Vagina (tissue), 2 donors: ENCODE results near the gene CD109. TPM values are rescaled to one million over a fixed set of nuclear protein-coding genes. Genes with fewer than 3 reads are reported as not detected.
"Not testable (repeated sequence)": the region's sequence is repeated elsewhere in the genome, so short reads cannot be mapped to it uniquely, and the experiment has no call there.

ENCODE experiments used
- DNase-seq, 2 donors: peaks; one replicate each; pipeline ENCODE4 v3.0.0-alpha.2; 2017; ENCODE audit errors: extremely low spot score in 2 of 2
- H3K27ac ChIP-seq: fragments of 200-600 bp; sonication (generic); one replicate; pipeline ENCODE4 v1.5.1; 2019
- H3K27me3 ChIP-seq: fragments of 200-600 bp; sonication (generic); one replicate; pipeline ENCODE4 v1.5.1; 2019
- H3K36me3 ChIP-seq, 2 donors: fragments of 200-600 bp; sonication (generic); one replicate each; pipeline ENCODE4 v1.5.1; 2017 to 2019
- H3K4me1 ChIP-seq: fragments of 200-600 bp; sonication (generic); one replicate; pipeline ENCODE4 v1.5.1; 2019
- H3K4me3 ChIP-seq, 2 donors: fragments of 200-600 bp; sonication (generic); 1 replicate in 1 of 2; 2 replicates in 1 of 2; pipeline ENCODE4 v1.5.1; 2016 to 2019
- H3K9me3 ChIP-seq: fragments of 200-600 bp; sonication (generic); one replicate; pipeline ENCODE4 v1.5.1; 2019
- POLR2A ChIP-seq, 2 donors: fragments of 450-650 bp; IDR thresholded peaks; one replicate each; pipeline ENCODE4 v1.6.1; 2017; ENCODE audit warnings: antibody characterized with exemption in 2 of 2, mild to moderate bottlenecking in 2 of 2, moderate library complexity in 2 of 2
- POLR2AphosphoS5 ChIP-seq, 2 donors: sonication (generic); formaldehyde crosslinking; IDR thresholded peaks; one replicate each; pipeline ENCODE4 v1.9.0; 2017; ENCODE audit warnings: antibody characterized with exemption in 2 of 2, mild to moderate bottlenecking in 2 of 2, low read depth in 1 of 2; ENCODE audit not compliant: insufficient read depth in 1 of 2
- intact Hi-C: fragments of 100-400 bp; cut with DNase I; formaldehyde crosslinking; loops from one replicate; pipeline ENCODE4 v1.15.1; 2023
- total RNA-seq: library from RNA; depleted of rRNA; stranded (reverse); fragments of >200 nt; gene quantifications from one replicate; pipeline ENCODE4 v1.2.3, GENCODE V29; 2016
- TF ChIP-seq, protein P1 (sequence below), 3 experiments: fragments of 450-650 bp in 2 of 3; fragments of 200-600 bp in 1 of 3; sonication (generic) in 1 of 3; IDR thresholded peaks; one replicate each; pipeline ENCODE4 v1.5.1; 2017 to 2019; ENCODE audit warnings: antibody characterized with exemption in 3 of 3, mild to moderate bottlenecking in 2 of 3, moderate library complexity in 2 of 3

CD109 gene
- total RNA-seq, 1 donor from 2014 or later: 29.0 TPM

DNA sequence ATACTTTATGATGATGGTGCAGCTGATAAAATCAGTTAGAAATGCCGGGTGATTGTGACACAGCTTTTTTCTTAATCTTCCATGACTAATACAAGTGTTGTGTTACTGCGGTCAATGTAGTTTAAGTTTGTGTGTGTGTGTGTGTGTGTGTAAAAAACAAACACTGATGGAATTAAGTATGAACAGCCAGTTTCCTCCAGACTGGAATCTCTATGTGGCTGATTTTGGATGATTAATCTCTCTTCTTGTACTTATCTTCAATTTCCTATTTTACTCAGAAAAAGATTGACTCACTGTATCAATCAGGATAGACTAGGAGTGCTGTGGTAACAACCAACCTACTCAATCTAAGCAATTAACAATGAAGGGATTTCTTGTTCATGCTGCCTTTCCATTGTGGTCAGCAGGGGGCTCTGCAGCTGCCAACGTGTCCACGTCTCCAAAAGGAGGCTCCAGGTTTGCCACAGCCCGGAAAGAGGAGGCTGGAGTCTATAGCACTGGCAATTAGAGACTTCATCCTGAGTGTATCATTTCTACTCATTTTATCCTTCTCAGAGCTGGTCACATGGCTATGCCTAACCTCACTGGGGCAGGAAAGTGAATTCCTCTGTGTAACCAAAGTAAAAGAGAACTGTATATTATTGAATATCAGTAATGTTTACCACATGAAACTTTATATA, 107.7 kb downstream of the CD109 start:
- H3K36me3 ChIP-seq: no peaks in the 10 kb centered on the region
- intact Hi-C loops: no loop called here
- no peak overlapping the region for H3K27ac ChIP-seq
- TF ChIP-seq POLR2AphosphoS5 (IDR thresholded peaks at IDR 0.05; ENCODE audit: insufficient read depth in 1 of 2, low read depth in 1 of 2): no peak
- TF ChIP-seq, protein P1, sequence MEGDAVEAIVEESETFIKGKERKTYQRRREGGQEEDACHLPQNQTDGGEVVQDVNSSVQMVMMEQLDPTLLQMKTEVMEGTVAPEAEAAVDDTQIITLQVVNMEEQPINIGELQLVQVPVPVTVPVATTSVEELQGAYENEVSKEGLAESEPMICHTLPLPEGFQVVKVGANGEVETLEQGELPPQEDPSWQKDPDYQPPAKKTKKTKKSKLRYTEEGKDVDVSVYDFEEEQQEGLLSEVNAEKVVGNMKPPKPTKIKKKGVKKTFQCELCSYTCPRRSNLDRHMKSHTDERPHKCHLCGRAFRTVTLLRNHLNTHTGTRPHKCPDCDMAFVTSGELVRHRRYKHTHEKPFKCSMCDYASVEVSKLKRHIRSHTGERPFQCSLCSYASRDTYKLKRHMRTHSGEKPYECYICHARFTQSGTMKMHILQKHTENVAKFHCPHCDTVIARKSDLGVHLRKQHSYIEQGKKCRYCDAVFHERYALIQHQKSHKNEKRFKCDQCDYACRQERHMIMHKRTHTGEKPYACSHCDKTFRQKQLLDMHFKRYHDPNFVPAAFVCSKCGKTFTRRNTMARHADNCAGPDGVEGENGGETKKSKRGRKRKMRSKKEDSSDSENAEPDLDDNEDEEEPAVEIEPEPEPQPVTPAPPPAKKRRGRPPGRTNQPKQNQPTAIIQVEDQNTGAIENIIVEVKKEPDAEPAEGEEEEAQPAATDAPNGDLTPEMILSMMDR (IDR thresholded peaks at IDR 0.05): no peak
- TF ChIP-seq POLR2A (IDR thresholded peaks at IDR 0.05): no peak
- DNase-seq: no peak
- no peaks in the 10 kb centered on the region for H3K27me3 ChIP-seq
- peaks cover 8% of the 10 kb centered on the region for H3K4me1 ChIP-seq
- H3K4me3 ChIP-seq: no peak overlapping the region
- H3K9me3 ChIP-seq: no peaks in the 10 kb centered on the region

DNA sequence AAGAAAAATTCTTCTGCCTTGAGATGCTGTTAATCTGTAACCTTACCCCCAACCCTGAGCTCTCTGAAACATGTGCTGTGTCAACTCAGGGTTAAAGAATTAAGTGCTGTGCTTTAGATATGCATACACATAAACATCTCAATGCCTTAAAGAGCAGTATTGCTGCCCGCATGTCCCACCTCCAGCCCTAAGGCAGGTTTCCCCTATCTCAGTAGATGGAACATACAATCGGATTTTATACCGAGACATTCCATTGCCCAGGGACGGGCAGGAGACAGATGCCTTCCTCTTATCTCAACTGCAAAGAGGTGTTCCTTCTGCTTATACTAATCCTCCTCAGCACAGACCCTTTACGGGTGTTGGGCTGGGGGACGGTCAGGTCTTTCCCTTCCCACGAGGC, 109.2 kb downstream of the CD109 start:
- not testable (repeated sequence) for H3K27ac ChIP-seq, H3K9me3 ChIP-seq, H3K4me1 ChIP-seq

DNA sequence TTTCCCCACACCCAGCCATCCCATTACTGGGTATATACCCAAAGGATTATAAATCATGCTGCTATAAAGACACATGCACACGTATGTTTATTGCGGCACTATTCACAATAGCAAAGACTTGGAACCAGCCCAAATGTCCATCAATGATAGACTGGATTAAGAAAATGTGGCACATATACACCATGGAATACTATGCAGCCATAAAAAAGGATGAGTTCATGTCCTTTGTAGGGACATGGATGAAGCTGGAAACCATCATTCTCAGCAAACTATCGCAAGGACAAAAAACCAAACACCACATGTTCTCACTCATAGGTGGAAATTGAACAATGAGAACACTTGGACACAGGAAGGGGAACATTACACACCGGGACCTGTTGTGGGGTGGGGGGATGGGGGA, 110.0 kb downstream of the CD109 start:
- H3K27ac ChIP-seq, H3K9me3 ChIP-seq, H3K4me3 ChIP-seq, H3K27me3 ChIP-seq, intact Hi-C loops, H3K36me3 ChIP-seq, DNase-seq, H3K4me1 ChIP-seq: not testable (repeated sequence)

More for the DNA sequence above, 109.2 kb downstream of the CD109 start:
- H3K4me3 ChIP-seq, intact Hi-C loops, H3K36me3 ChIP-seq, H3K27me3 ChIP-seq, DNase-seq: not testable (repeated sequence)

DNA sequence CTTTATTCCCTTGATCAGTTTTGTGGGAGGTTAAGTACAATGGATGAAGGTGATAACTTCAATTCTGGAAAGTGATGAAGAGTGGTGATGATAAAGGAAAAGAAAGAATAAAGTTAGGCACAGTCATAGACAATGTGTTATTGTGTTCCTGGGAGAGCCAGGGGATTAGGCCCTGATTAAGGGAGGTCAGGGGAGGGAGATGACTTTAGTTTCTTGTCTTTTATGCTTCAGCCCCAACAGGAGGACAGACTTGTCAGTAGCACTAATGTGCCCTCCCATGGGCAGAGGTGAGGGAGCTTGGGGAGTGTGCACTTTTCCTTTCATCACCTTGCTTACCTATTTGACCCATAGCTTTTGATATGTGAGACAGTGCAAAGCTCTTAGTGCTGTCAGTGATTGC, 115.7 kb downstream of the CD109 start:
- intact Hi-C loops: no loop called here
- H3K36me3 ChIP-seq: no peaks in the 10 kb centered on the region
- H3K27me3 ChIP-seq: no peaks in the 10 kb centered on the region
- H3K27ac ChIP-seq: no peak overlapping the region
- no peaks in the 10 kb centered on the region for H3K4me1 ChIP-seq
- TF ChIP-seq, protein P1 (IDR thresholded peaks at IDR 0.05): no peak
- TF ChIP-seq POLR2A (IDR thresholded peaks at IDR 0.05) (no peak), POLR2AphosphoS5 (IDR thresholded peaks at IDR 0.05; ENCODE audit: insufficient read depth in 1 of 2, low read depth in 1 of 2) (no peak)
- DNase-seq: no peak
- H3K9me3 ChIP-seq: no peaks in the 10 kb centered on the region
- no peak overlapping the region for H3K4me3 ChIP-seq

DNA sequence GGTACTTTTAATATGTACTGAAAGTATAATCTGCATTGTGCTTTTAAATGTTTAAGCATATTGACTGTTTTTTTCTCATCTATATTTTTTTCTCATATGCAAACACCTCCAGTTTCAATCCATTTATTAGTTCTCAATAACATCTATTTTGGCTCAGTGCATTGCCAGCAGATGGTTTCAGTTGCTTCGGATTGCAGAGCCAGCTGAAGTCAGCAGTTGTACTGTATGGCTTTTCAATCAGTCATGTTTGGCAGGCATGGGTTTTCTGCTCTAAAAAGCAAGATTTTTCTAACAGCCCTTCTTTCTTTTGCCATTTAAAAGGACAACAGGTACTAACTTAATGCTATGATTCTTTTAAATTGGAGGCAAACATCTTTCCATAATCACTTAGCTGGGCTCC, 121.2 kb downstream of the CD109 start:
- no peak overlapping the region for H3K4me3 ChIP-seq
- intact Hi-C loops: no loop called here
- no peaks in the 10 kb centered on the region for H3K27me3 ChIP-seq
- peaks cover 0 to 24% of the 10 kb centered on the region in 2 donors for H3K36me3 ChIP-seq
- H3K9me3 ChIP-seq: no peaks in the 10 kb centered on the region
- TF ChIP-seq, protein P1 (IDR thresholded peaks at IDR 0.05): no peak
- TF ChIP-seq POLR2A (IDR thresholded peaks at IDR 0.05) (no peak), POLR2AphosphoS5 (IDR thresholded peaks at IDR 0.05; ENCODE audit: insufficient read depth in 1 of 2, low read depth in 1 of 2) (no peak)
- no peak for DNase-seq
- no peaks in the 10 kb centered on the region for H3K4me1 ChIP-seq
- H3K27ac ChIP-seq: no peak overlapping the region

DNA sequence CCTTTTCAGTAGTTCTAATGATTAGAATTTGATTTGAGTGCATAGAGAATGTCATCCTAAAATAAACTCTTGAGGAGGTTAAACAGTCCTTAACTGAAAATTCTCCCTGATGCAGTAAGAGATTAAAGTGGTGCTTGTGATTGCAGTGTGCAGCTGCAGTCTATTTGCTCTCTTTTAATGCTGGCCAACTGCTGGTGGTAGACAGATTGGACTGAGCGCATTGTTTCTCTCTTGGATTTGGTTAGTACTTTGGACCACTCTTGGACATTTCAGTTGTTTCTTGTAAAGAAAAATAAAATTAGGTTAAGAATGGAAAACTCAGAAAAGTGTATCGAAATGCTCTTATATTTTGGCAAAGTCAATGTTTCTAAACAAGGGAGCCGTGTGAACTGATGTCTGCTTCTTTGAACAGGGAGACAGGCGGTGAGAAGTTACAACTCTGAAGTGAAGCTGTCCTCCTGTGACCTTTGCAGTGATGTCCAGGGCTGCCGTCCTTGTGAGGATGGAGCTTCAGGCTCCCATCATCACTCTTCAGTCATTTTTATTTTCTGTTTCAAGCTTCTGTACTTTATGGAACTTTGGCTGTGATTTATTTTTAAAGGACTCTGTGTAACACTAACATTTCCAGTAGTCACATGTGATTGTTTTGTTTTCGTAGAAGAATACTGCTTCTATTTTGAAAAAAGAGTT, 127.2 kb downstream of the CD109 start:
- Histone ChIP-seq H3K27me3 (no peaks in the 10 kb centered on the region), H3K36me3 (peaks cover 0 to 21% of the 10 kb centered on the region in 2 donors), H3K27ac (no peak overlapping the region), H3K4me1 (no peaks in the 10 kb centered on the region), H3K4me3 (no peak overlapping the region), H3K9me3 (no peaks in the 10 kb centered on the region)
- DNase-seq: no peak
- intact Hi-C loops: no loop called here
- TF ChIP-seq POLR2A (IDR thresholded peaks at IDR 0.05) (no peak), POLR2AphosphoS5 (IDR thresholded peaks at IDR 0.05; ENCODE audit: insufficient read depth in 1 of 2, low read depth in 1 of 2) (no peak)
- TF ChIP-seq, protein P1 (IDR thresholded peaks at IDR 0.05): no peak
